ENCODE data around the gene DPP10. TPM values are rescaled to one million over a fixed set of nuclear protein-coding genes. Genes with fewer than 3 reads are reported as not detected.
"Not testable (repeated sequence)": the region's sequence is repeated elsewhere in the genome, so short reads cannot be mapped to it uniquely, and the experiment has no call there.

DPP10 gene
- not detected for polyA plus RNA-seq (2013, experiment 1 of 2; ENCODE audit: insufficient read length)
- not detected for polyA plus RNA-seq (2013, experiment 2 of 2; ENCODE audit: insufficient read length)

DNA sequence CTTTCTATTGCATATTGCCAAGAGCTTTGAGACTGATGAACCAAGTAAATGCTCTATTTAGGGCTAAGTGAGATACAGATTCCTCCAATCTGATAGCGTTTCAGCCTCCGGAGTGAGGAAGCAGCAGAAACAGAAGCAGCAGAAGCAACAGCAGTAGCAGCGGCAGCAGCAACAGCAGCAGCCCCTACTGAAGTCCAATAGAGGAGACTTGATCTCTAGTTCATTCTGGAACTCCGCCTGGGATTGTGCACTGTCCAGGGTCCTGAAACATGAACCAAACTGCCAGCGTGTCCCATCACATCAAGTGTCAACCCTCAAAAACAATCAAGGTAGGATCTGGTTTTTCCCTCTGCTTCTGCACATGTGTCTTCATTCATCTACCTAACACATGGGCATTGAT, at the start of gene DPP10:
DPP10 (plus strand) TSS at position 132 of the 400 bp plus-strand sequence.
- peak; percentile 2 for DNase-seq

GRCh38 chr2:114400890-114401289, 41.6 kb upstream of the DPP10 start:
- DNase-seq, result no peak

DNA sequence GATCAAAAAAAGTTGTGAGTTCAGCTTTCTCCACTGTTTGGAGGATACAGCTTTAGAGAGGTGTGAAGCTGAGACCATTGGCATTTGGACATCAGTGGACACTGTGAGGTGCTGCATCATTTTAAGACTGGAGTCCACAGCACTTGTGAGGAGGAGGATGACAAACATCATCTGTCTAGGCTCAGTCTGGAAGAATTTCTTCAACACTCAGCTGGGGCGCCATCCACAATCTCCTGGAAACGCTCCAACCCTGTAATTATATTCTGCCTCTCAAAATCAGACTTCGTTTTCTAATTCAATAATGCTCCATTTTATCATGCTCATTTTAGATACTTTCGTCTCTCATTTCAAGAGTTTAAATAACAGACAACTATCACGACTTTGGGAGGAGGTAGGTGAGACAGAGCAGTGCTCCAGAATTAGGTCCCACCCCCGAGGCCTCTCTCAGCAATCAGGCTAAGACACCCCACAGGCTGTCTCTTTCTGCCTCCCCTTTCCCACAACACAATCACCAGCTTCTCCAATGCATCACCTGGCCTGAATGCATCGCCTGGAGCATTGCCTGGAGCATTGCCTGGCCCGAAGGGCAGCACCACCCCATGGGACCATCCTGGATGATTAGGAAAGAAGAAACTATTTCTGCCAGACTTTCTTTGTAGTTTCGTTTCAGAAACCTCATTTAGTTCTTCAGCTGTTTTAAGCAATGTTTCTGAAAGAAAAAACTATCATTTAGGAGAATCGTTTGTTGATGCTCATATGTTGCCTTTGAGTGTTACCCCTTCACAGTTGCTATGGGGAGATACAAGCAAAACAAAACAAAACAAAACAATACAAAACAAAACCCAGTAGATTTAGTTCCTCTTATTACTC, 37.0 kb upstream of the DPP10 start:
- DNase-seq, result no peak

GRCh38 chr2:114406347-114406746, 36.1 kb upstream of the DPP10 start:
- no peak for DNase-seq

DNA sequence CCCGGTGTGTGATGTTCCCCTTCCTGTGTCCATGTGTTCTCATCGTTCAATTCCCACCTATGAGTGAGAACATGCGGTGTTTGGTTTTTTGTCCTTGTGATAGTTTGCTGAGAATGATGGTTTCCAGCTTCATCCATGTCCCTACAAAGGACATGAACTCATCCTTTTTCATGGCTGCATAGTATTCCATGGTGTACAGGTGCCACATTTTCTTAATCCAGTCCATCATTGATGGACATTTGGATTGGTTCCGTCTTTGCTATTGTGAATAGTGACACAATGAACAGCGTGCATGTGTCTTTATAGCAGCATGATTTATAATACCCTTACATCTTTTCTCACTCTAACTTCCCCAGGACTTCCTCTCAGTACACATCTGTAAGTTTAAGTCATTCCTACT, 35.1 kb upstream of the DPP10 start:
- not testable (repeated sequence) for DNase-seq

- DNase-seq, result no peak
Observed at GRCh38 chr2:114421781-114422180, 20.7 kb upstream of the DPP10 start.

GRCh38 chr2:114424699-114425098, 17.7 kb upstream of the DPP10 start:
- DNase-seq, result no peak

- DNase-seq, result no peak
Observed at GRCh38 chr2:114426756-114427155, 15.7 kb upstream of the DPP10 start.

DNA sequence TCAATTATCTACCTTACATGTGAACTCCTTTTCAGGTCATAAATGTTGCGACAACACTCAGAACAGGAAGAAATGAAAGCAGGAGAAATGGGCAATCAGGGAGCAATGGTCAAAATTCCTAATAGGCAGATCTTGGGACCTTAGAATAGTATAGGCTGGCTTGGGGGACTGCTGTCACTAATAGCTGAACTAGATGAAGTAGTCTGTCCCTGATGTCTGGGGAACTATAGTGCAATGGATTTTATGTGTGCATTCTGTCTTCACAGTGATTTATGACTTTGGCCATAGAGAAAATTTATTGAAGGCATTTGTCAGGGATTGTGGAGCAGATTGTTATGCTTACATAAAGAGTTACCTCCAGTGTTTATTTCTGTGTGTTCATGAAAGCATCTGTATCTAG, 6.1 kb upstream of the DPP10 start:
- DNase-seq, result no peak

DNA sequence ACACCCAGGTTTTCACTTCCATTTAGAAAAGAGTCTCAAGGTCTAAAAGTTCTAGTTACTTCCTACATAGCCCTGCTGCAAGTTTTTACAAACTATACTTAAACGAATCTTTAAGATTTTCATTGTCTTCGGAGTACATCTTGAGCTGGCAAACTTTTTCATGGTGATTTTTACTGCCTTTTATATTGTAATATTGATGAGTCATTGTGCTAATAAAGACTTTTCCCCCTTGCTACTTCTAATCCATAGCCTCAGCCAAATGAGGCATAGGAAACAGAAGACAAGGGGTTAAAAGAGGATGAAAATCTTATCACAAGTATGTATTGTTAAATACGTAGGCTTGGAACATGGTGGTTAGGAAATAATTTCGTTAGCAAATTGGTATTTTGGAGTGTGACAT, 4.1 kb downstream of the DPP10 start:
- no peak for DNase-seq

- DNase-seq, result no peak
Observed at GRCh38 chr2:114450639-114451038, 8.2 kb downstream of the DPP10 start.

DNA sequence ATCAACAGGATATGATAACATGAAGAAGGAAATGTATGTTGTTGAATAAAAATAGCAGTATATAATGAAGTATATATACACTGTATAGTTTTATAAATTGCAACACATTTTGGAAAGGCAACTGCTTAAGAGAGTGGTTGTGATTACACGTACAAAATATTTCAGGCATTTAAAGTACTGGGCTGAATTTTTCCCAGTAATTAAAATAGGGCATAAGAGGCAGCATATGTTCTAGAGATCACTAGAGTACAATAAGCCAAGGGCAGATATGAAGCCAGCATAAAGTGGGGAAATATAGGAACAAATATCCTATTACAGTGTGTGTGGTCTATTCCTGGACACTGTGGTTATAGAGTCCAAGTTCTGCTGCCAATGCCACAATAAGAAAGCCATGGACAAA, 14.1 kb downstream of the DPP10 start:
- DNase-seq, result no peak

DNA sequence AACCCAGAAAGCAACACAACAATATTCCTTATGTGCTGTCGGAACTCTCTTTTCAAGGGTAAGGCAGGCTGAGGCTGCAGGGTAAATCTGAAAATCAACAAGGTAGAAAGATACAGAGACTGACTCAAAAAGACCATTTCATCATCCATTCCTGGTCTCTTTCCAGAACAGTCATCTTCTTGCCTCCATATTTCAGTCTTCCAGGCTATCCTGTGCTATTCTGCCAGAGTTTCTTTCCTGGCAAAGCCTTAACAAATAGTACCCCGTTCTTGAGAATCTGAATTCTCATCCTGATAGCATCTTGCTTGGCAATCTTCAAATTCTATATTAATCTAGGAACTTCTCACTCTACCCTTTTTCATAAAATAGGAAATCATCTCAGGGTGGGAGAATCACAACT, 15.5 kb downstream of the DPP10 start:
- no peak for DNase-seq

DNA sequence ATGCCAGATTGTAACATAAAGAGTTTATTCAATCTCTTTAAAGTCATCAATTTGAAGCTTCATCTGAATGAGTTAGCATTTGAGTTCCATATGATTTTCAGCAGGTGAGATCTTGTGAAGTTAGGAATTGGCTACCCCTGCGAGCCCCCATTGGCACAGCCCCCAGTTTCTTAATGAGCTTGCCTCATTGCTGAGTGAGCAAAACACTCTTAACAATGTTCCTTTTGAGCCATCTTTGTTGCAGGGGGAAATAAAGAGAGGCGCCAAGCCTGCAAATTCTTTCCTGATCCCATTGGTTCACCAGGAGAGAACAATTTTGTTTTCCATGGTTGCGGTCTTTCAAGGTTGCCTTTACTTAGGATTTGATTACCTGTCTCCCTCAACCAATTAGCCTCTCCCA, 18.7 kb downstream of the DPP10 start:
- no peak for DNase-seq

DNA sequence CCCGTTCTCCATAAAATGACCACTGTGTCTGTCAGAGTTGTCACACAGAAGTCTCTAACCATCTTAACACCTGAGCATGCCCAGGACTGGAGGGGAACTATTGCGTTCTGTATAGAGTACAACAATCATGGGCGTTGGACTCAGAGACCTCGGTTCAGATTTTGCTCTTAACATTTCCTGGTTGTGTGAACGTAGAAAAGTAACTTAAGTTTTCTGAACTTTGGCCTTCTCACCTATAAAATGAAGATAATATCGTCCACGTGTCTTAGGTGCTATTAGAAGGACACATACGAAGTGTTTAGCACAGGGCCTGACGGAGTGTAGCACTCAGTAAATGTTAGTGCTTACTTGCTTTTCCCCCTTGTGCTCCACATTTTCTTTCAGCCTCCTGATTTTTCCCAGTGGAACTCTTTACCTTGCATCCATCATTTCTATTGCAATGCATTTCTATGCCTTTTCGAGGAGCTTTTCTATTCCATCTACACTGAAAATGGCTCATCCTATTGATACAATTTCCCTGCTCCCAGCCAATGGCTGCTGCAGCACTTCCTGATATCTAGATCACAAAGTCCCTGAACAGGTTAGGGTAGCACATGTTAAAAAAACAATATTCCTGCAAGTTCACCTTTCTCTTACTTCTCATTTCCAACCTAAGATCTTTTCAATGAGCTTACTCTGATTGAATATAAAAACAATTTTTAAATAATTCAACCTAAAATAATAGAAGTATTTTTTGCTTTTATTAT, 22.7 kb downstream of the DPP10 start:
- no peak for DNase-seq

GRCh38 chr2:114468343-114468742, 25.9 kb downstream of the DPP10 start:
- no peak for DNase-seq

DNA sequence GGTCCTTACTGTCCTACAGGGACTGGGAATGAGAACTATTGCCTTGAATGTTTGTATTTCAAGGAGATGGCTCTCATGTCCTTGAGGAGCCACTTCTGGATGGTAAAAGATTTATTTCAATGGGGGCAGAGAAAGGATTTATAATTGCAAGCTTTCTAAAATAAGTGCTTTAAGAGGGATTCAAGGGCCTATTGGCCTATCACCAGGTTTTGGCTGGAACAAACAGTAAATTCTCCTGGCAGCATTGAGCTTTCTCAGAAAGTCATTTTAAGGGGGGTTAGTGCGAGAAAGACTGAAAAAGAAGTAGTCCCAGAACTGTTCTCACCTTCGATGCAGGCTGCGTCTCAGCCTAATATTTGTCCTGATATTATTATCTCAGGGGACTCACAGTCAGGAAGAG, 29.8 kb downstream of the DPP10 start:
- no peak for DNase-seq

- no peak for DNase-seq
Observed at GRCh38 chr2:114472726-114473125, 30.3 kb downstream of the DPP10 start.

GRCh38 chr2:114488841-114489530, 46.5 kb downstream of the DPP10 start:
- no peak for DNase-seq

- no peak for DNase-seq
Observed at GRCh38 chr2:114495046-114495445, 52.6 kb downstream of the DPP10 start.

DNA sequence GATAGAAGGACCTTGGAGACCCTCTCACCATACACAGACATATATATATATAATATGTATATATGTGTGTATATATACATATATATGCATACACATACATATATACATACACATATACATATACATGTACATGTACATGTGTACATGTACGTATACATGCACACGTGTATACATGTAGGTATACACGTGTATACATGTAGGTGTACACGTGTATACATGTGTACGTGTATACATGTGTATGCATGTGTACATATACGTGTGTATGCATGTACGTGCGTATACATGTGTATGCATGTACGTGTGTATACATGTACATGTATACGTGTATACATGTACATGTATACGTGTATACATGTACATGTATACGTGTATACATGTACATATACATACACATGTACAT, 54.5 kb downstream of the DPP10 start:
- no peak for DNase-seq

DNA sequence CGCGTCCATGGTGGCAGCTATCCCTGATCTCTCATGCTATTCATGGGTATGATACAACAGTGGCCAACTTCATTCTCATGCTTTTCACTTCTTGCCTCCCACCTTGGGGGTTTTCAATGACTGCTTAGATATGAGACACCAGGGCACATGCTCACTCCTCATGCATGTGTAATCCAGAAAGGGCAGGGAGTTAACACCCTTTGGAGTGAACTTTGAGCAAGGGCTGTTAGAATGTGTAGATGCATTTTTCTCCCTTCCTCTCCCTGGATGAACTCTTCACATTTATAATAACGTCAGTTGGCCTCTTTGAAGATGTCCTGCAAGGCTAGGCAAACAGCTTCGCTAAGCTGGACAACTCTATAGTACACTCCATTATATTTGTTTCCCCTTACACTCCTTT, 56.7 kb downstream of the DPP10 start:
- no peak for DNase-seq

- DNase-seq, result no peak
Observed at GRCh38 chr2:114507744-114508143, 65.3 kb downstream of the DPP10 start.

Data from fibroblast of skin of back (primary cell).